ENCODE results near the gene TRIM29.

TRIM29 gene, protein sequence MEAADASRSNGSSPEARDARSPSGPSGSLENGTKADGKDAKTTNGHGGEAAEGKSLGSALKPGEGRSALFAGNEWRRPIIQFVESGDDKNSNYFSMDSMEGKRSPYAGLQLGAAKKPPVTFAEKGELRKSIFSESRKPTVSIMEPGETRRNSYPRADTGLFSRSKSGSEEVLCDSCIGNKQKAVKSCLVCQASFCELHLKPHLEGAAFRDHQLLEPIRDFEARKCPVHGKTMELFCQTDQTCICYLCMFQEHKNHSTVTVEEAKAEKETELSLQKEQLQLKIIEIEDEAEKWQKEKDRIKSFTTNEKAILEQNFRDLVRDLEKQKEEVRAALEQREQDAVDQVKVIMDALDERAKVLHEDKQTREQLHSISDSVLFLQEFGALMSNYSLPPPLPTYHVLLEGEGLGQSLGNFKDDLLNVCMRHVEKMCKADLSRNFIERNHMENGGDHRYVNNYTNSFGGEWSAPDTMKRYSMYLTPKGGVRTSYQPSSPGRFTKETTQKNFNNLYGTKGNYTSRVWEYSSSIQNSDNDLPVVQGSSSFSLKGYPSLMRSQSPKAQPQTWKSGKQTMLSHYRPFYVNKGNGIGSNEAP

GRCh38 chr11:120137611-120138521 is at the start of gene TRIM29:
Gene TRIM29 (minus strand): TSS chr11:120138113. CDS start chr11:120138031, 82 bp downstream.
- in situ Hi-C loops (cut with HindIII; ENCODE audit: low pct_unique_long_range_greater_than_20kb, low sequenced_read_pairs): no loop called here
- no peak for TF ChIP-seq JUND (IDR thresholded peaks at IDR 0.05; ENCODE audit: low read depth)
- DNase-seq (ENCODE audit: low read depth in 1 of 2, low spot score in 1 of 2): peak; percentile 57 to 65

- in situ Hi-C loops (cut with HindIII; ENCODE audit: low pct_unique_long_range_greater_than_20kb, low sequenced_read_pairs): no loop called here
- TF ChIP-seq JUND (IDR thresholded peaks at IDR 0.05; ENCODE audit: low read depth): no peak
- no peak for DNase-seq (ENCODE audit: low read depth in 1 of 2, low spot score in 1 of 2)
Measured at GRCh38 chr11:120186774-120187591, 49.1 kb upstream of the TRIM29 start.

GRCh38 chr11:120186456-120186773 is 48.5 kb upstream of the TRIM29 start:
- DNase-seq (ENCODE audit: low read depth in 1 of 2, low spot score in 1 of 2): no peak
- in situ Hi-C loops (cut with HindIII; ENCODE audit: low pct_unique_long_range_greater_than_20kb, low sequenced_read_pairs): no loop called here
- TF ChIP-seq JUND (IDR thresholded peaks at IDR 0.05; ENCODE audit: low read depth): no peak

DNA sequence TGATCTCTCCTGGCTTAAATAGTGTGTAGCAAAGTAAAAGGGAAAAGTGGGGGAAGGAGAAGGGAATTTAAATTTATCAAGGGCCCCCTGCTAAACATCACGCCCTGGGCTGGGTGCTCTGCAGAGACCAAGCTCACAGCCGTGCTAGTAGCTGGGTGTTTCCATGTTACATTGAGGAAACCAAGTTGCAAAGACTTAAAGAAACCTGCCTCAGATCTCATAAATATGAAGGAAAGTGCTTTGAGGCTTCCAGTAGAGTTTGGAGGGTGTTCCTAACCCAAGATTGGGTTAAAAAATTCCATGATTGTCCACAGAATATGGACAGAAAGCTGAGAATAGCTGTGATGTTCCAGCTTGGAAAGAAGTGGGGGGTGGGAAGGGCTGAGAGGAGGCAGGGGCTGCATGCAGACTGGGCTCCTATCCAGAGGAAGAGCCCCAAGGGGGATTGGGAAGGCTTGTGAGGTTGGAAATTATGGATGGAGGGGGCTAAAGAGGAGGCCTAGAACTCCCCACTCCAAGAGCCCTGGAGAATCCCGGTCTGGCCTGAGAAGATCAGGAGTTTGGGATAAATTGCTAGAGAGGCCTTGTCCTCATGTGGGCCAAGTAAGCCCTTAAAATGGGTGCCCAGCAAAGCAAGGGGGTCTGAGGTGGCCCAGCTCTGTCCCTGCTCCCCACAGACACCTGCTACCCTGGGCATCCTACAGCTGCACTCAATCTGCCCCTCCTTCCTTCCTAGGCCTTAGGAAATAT is 48.0 kb upstream of the TRIM29 start:
- DNase-seq (ENCODE audit: low read depth in 1 of 2, low spot score in 1 of 2): no peak
- no peak for TF ChIP-seq JUND (IDR thresholded peaks at IDR 0.05; ENCODE audit: low read depth)
- in situ Hi-C loops (cut with HindIII; ENCODE audit: low pct_unique_long_range_greater_than_20kb, low sequenced_read_pairs): no loop called here

DNA sequence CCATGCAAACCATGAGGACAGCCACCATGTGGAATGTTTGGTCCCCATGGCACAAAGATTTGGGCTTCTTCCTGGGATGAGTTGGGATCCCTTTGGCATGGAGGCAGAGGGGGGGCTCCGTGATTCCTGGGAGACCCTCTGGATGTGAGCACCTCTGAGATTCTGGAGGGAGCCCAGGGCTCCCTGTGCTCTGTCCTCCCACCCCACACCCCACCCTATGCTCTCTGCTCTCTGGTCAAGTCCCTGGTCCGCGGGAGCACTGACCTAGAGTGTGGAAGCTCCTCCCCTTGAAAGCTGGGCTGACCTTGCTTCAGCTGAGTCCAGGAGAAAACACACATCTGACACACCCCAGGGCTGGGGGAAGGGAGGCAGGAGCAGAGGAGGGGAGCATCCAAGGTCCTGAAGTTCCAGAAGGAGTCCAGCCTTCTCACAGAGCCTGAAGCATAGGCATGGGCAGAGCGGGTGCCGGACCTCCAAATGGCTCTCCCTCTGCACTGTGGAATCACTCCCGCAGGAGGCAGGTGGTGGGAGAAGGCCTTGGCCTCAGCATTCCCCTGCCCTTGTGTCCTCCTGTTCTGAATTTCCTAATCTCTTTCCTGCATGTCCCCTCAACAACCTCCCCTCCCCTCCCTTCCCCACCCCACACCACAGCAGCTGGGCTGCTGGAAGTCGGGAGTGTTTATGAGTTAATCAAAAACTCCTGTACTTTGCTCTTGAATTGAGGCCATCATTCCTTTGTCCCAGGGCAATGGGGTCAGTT is 47.2 kb upstream of the TRIM29 start:
- TF ChIP-seq JUND (IDR thresholded peaks at IDR 0.05; ENCODE audit: low read depth): no peak
- DNase-seq (ENCODE audit: low read depth in 1 of 2, low spot score in 1 of 2): no peak
- in situ Hi-C loops (cut with HindIII; ENCODE audit: low pct_unique_long_range_greater_than_20kb, low sequenced_read_pairs): no loop called here

GRCh38 chr11:120184371-120184945 is 46.5 kb upstream of the TRIM29 start:
- DNase-seq (ENCODE audit: low read depth in 1 of 2, low spot score in 1 of 2): no peak
- no peak for TF ChIP-seq JUND (IDR thresholded peaks at IDR 0.05; ENCODE audit: low read depth)
- in situ Hi-C loops (cut with HindIII; ENCODE audit: low pct_unique_long_range_greater_than_20kb, low sequenced_read_pairs): no loop called here

DNA sequence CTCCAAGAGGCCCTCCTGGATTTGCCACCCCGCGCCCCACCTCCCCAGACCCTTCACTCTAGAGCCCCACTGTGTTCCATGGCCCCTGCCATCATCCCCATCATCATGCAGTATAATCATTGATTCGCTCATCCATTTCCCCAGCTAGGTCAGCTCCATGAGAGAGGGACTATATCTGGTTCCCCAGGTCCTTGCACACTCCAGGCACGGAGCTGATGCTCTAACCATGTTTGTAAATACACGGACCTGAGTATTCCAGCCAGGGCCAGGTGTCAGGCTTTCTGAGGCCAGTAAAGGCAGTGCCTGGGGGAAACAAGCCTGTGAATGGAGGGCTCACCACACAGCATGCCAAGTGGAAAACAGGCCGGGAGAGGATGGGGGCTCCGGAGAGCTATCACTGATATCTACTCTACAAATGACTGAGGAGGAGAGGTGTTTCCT is 45.8 kb upstream of the TRIM29 start:
- in situ Hi-C loops (cut with HindIII; ENCODE audit: low pct_unique_long_range_greater_than_20kb, low sequenced_read_pairs): no loop called here
- no peak for DNase-seq (ENCODE audit: low read depth in 1 of 2, low spot score in 1 of 2)
- TF ChIP-seq JUND (IDR thresholded peaks at IDR 0.05; ENCODE audit: low read depth): no peak

DNA sequence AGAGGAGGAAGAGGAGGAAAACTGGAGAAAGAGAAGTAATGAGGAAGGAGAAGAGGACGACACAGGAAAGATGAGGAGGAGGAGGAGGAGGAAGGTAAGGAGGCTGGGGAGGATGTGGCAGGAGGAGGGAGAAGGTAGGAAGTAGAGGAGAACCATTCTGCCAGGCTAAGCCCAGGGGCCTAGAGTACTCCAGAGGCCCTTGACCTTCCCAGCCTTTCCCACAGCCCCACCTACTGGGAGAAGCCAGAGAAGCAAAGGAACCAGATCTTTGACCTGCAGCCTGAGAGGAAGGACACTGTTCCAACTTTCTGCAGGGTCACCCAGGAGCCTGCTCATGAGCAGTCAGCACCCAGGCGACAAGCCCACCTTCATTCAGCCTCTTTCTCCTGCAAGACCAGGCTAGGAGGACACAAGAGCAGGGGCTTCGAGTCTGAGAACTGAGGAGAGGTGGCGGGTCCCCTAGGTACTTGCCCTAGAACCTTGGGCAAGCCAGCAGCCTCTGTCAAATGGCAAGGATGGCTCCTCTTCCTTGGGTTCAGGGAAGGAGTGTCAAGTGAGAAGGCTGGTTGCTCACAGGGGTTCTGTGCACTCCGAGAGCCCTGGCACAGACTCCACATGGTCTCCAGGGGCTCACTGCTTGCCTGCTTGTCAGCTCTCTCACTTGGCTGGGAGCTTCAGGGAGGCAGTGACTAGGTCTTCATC is 45.0 kb upstream of the TRIM29 start:
- peak in 1 of 2 experiments; percentile 59 for DNase-seq (ENCODE audit: low read depth in 1 of 2, low spot score in 1 of 2)
- TF ChIP-seq JUND (IDR thresholded peaks at IDR 0.05; ENCODE audit: low read depth): no peak
- in situ Hi-C loops (cut with HindIII; ENCODE audit: low pct_unique_long_range_greater_than_20kb, low sequenced_read_pairs): no loop called here

DNA sequence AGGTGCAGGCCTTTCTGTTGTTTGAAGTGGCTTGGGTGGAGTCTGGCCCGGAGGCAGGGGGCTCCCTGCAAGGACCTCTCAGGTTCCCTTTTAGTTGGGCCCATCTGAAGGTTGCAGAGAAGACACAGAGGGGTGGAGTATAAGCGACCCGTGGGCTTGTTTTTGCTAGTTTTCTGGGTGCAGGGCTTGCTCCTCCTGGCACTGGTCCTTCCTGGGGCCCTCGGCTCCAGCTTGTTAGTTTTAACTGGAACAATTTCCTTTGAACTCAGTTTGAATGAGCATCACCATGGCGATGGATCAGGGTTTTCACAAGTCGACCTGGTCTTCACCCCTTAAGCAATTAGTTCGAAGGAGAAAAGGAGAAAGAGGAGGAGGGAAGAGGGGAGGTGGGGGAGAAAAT is 44.5 kb upstream of the TRIM29 start:
- in situ Hi-C loops (cut with HindIII; ENCODE audit: low pct_unique_long_range_greater_than_20kb, low sequenced_read_pairs): no loop called here
- DNase-seq (ENCODE audit: low read depth in 1 of 2, low spot score in 1 of 2): no peak
- no peak for TF ChIP-seq JUND (IDR thresholded peaks at IDR 0.05; ENCODE audit: low read depth)

GRCh38 chr11:120181376-120181975 is 43.6 kb upstream of the TRIM29 start:
- TF ChIP-seq JUND (IDR thresholded peaks at IDR 0.05; ENCODE audit: low read depth): no peak
- DNase-seq (ENCODE audit: low read depth in 1 of 2, low spot score in 1 of 2): no peak
- in situ Hi-C loops (cut with HindIII; ENCODE audit: low pct_unique_long_range_greater_than_20kb, low sequenced_read_pairs): no loop called here
